GM18507 (cell line): Measurements from ENCODE around the gene RBP3.
"Not testable (repeated sequence)": the region's sequence is repeated elsewhere in the genome, so short reads cannot be mapped to it uniquely, and the experiment has no call there.

Source experiments
- DNase-seq: peaks from one replicate; pipeline ENCODE4 v3.0.0; 2011; ENCODE audit warnings: low read depth; ENCODE audit not compliant: insufficient read length; ENCODE audit errors: extremely low spot score
- FAIRE-seq: peaks from 2 replicates; lab custom pipeline; 2011; peaks lifted over from hg19 to GRCh38; lab: Jason Lieb, UNC

The RBP3 gene

GRCh38 chr10:47383261-47384147 is 35.3 kb downstream of the RBP3 start:
- no peak for FAIRE-seq
- DNase-seq, result no peak

- peak; percentile 62 for DNase-seq
- no peak for FAIRE-seq
Measured at GRCh38 chr10:47384148-47384921, 36.2 kb downstream of the RBP3 start, which contains the start of gene ZNF488. Gene ZNF488, minus strand, starts transcription at chr10:47384293. Its CDS starts 15,464 bp downstream, at chr10:47368829.

GRCh38 chr10:47386104-47386503 is 37.9 kb downstream of the RBP3 start:
- DNase-seq, FAIRE-seq: not testable (repeated sequence)

GRCh38 chr10:47388879-47389278 is 40.7 kb downstream of the RBP3 start:
- DNase-seq (no peak), FAIRE-seq (no peak)

GRCh38 chr10:47389619-47390018 is 41.5 kb downstream of the RBP3 start:
- DNase-seq (no peak), FAIRE-seq (no peak)

- DNase-seq (no peak), FAIRE-seq (no peak)
Measured at GRCh38 chr10:47396311-47396717, 48.2 kb downstream of the RBP3 start.

- FAIRE-seq (no peak), DNase-seq (no peak)
Measured at GRCh38 chr10:47397256-47397655, 49.1 kb downstream of the RBP3 start.

- no peak for FAIRE-seq
- no peak for DNase-seq
Measured at GRCh38 chr10:47400251-47400650, 52.1 kb downstream of the RBP3 start.

GRCh38 chr10:47400786-47401185 is 52.6 kb downstream of the RBP3 start:
- no peak for DNase-seq
- no peak for FAIRE-seq

GRCh38 chr10:47401210-47401609 is 53.0 kb downstream of the RBP3 start:
- FAIRE-seq (no peak), DNase-seq (no peak)

GRCh38 chr10:47401874-47402640 is 53.9 kb downstream of the RBP3 start:
- DNase-seq (no peak), FAIRE-seq (no peak)

GRCh38 chr10:47402641-47403301 is 54.6 kb downstream of the RBP3 start:
- DNase-seq (no peak), FAIRE-seq (no peak)

- no peak for FAIRE-seq
- DNase-seq, result no peak
Measured at GRCh38 chr10:47403446-47404318, 55.5 kb downstream of the RBP3 start.

- no peak for FAIRE-seq
- no peak for DNase-seq
Measured at GRCh38 chr10:47404446-47404845, 56.3 kb downstream of the RBP3 start.

GRCh38 chr10:47404937-47405336 is 56.8 kb downstream of the RBP3 start:
- no peak for FAIRE-seq

GRCh38 chr10:47405857-47406547 is 57.8 kb downstream of the RBP3 start:
- FAIRE-seq (no peak), DNase-seq (no peak)

More at GRCh38 chr10:47404937-47405336, 56.8 kb downstream of the RBP3 start:
- DNase-seq, result no peak

GRCh38 chr10:47406548-47406869 is 58.3 kb downstream of the RBP3 start:
- FAIRE-seq (no peak), DNase-seq (no peak)
